DOHH2 (cell line): ENCODE results near the gene OR52L1.

Experiments
- EZH2phosphoT487 ChIP-seq: fragments of 200-600 bp; sonication (generic); IDR thresholded peaks from 2 replicates; pipeline ENCODE4 v1.6.1; 2017; ENCODE audit warnings: borderline replicate concordance, mild to moderate bottlenecking, antibody characterized with exemption, low read length, moderate library complexity, mixed read lengths
- TF ChIP-seq, protein P1 (sequence below): fragments of 200-600 bp; sonication (generic); IDR thresholded peaks from one replicate; pipeline ENCODE4 v1.5.1; 2014; ENCODE audit warnings: antibody characterized with exemption, mild to moderate bottlenecking, low read depth, low read length; ENCODE audit not compliant: poor library complexity, severe bottlenecking

DNA sequence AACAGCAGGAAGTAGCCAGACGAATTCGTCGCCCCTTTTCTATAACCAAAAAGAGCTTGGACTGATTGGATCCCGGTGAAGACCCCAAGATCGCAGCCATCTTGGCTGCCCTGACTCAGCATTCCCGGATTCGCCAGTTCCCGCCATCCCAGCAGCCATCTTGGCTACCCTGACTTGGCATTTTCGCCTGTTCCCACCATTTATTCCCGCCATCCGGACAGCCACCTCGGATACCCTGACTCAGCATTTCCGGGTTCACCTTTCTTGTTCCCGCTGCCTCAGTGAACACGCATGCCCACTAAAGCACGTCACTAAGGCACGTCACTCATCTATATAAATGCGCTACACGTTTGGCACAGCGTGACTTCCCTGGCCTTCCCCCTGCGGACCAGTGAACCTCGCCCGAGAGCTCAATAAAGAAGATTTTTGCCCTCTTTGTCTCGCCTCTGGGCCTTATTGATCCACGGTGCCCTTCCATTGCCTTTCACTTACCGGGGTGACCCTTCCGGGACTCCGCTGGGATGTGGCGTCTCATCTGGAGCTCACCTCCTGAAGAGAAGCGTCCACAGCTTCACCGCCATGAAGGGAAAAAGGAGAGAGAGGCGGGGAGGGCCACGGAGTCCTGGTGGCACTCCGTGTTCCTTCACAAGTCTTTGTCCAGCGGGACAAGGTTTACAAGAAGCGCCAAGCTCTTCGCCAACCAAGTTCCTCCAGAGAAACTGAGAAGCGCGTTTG lies 48.8 kb downstream of the OR52L1 start:
- TF ChIP-seq, protein P1, sequence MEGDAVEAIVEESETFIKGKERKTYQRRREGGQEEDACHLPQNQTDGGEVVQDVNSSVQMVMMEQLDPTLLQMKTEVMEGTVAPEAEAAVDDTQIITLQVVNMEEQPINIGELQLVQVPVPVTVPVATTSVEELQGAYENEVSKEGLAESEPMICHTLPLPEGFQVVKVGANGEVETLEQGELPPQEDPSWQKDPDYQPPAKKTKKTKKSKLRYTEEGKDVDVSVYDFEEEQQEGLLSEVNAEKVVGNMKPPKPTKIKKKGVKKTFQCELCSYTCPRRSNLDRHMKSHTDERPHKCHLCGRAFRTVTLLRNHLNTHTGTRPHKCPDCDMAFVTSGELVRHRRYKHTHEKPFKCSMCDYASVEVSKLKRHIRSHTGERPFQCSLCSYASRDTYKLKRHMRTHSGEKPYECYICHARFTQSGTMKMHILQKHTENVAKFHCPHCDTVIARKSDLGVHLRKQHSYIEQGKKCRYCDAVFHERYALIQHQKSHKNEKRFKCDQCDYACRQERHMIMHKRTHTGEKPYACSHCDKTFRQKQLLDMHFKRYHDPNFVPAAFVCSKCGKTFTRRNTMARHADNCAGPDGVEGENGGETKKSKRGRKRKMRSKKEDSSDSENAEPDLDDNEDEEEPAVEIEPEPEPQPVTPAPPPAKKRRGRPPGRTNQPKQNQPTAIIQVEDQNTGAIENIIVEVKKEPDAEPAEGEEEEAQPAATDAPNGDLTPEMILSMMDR, result no peak
- no peak for TF ChIP-seq EZH2phosphoT487
